Measurements from ENCODE around the gene FRY.

FRY gene

DNA sequence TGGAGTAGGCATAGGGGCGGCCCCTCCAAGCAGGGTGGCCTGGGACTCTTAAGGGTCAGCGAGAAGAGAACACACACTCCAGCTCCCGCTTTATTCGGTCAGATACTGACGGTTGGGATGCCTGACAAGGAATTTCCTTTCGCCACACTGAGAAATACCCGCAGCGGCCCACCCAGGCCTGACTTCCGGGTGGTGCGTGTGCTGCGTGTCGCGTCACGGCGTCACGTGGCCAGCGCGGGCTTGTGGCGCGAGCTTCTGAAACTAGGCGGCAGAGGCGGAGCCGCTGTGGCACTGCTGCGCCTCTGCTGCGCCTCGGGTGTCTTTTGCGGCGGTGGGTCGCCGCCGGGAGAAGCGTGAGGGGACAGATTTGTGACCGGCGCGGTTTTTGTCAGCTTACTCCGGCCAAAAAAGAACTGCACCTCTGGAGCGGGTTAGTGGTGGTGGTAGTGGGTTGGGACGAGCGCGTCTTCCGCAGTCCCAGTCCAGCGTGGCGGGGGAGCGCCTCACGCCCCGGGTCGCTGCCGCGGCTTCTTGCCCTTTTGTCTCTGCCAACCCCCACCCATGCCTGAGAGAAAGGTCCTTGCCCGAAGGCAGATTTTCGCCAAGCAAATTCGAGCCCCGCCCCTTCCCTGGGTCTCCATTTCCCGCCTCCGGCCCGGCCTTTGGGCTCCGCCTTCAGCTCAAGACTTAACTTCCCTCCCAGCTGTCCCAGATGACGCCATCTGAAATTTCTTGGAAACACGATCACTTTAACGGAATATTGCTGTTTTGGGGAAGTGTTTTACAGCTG lies 283.9 kb downstream of the FRY start, which contains the start of the genes BRCA2 and ZAR1L:
Gene BRCA2, plus strand, starts transcription at position 271 of the 790 bp plus-strand sequence. CDS start 953 bp downstream, outside the sequence.
Gene ZAR1L, minus strand, starts transcription at position 126 of the 790 bp plus-strand sequence. CDS start 3,438 bp downstream, outside the sequence.
- peak; percentile 85 for DNase-seq

DNA sequence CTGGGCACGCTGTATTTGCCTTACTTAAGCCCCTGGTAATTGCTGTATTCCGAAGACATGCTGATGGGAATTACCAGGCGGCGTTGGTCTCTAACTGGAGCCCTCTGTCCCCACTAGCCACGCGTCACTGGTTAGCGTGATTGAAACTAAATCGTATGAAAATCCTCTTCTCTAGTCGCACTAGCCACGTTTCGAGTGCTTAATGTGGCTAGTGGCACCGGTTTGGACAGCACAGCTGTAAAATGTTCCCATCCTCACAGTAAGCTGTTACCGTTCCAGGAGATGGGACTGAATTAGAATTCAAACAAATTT lies 284.4 kb downstream of the FRY start:
- DNase-seq, result no peak

DNA sequence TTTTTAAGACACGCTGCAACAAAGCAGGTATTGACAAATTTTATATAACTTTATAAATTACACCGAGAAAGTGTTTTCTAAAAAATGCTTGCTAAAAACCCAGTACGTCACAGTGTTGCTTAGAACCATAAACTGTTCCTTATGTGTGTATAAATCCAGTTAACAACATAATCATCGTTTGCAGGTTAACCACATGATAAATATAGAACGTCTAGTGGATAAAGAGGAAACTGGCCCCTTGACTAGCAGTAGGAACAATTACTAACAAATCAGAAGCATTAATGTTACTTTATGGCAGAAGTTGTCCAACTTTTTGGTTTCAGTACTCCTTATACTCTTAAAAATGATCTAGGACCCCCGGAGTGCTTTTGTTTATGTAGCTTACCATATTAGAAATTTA lies 284.9 kb downstream of the FRY start:
- no peak for DNase-seq

DNA sequence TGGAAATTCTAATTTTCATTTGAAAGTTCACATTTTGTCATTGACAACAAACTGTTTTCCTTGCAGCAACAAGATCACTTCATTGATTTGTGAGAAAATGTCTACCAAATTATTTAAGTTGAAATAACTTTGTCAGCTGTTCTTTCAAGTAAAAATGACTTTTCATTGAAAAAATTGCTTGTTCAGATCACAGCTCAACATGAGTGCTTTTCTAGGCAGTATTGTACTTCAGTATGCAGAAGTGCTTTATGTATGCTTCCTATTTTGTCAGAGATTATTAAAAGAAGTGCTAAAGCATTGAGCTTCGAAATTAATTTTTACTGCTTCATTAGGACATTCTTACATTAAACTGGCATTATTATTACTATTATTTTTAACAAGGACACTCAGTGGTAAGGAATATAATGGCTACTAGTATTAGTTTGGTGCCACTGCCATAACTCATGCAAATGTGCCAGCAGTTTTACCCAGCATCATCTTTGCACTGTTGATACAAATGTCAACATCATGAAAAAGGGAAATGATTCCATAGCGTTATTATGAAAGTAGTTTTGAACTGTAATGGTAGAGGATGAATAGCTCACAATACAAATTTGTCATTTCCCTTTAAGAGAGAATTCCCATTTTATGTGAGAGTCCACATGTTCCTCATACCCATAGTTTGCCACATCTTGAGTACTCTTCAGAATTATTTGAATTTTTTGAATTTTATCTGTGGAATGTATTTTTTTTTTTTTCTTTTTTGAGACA lies 286.3 kb downstream of the FRY start:
- DNase-seq, result no peak

DNA sequence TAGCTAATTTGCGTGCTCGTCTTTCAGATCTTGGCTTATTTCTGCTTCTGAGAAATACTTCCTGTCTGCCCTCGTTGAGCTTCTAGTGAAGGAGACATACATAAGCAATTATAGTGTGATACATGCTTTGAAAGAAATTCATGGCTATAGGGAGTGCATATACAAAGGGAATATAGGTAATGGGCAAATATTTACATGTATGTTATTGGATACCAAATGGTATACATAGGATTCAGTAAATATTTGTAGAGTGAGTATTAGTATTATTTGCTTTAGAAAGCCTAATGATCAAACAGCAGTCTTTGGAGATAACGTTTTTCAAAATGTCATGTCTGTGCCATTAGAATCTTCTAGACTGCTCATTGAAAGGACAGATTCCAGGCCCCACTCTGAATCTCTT lies 289.0 kb downstream of the FRY start:
- no peak for DNase-seq

DNA sequence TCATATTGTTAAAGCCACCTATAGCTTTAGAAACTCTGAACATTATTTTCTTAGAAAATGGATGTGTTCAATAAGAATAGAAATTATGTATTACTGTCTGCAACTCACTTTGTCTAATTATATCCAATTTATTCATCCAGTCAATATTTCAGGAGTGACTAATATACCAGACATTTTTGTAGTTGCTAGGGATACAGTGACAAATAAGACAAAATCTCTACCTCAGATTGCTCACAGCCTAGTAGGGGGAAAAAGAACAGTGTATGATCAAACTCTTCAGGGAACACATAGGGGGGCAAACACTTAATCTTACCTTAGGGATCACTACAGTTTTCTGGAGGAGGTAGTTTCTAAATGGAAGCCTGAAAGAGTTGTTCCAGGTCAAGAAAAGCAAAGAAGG lies 292.3 kb downstream of the FRY start:
- no peak for DNase-seq

DNA sequence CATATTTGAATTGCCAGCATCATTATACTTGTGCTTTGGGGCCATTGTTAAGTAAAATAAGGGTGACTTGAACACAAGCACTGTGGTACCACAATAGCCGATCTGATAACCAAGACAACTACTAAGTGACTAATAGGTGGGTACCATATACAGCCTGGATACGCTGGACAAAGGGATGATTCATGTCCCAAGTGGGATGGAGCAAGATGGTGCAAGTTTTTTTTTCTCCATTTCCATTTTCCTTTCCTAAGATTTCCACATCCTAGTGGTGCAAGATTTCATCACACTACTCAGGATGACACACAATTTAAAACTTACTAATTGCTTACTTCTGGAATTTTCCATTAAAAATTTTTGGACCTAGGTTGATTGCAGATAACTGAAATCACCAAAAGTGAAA lies 298.9 kb downstream of the FRY start:
- DNase-seq, result no peak

DNA sequence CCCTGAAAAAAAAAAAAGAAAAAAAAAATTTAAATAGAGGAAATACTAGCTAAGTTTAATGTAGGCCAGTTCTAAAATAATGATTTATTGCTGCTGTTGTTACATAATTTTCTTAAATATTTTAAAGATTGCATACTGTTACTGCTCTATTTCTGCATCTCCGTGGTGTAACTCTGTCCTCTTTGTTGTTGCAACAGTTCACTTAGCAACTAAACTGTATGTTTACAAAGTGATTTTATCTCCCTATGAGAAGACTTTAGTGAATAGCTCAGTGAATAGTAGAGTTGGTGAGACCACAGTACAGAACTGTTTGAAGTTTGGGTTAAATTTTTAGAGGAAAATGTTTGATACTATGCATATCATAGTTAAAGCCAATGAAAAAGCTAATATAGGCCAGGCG lies 303.1 kb downstream of the FRY start:
- no peak for DNase-seq

DNA sequence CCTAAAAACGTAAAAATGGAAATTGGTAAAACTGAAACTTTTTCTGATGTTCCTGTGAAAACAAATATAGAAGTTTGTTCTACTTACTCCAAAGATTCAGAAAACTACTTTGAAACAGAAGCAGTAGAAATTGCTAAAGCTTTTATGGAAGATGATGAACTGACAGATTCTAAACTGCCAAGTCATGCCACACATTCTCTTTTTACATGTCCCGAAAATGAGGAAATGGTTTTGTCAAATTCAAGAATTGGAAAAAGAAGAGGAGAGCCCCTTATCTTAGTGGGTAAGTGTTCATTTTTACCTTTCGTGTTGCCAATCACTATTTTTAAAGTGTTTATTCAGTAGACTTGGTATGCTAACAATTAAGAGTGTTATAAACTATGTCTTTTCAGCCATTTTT lies 309.3 kb downstream of the FRY start:
- DNase-seq, result no peak

DNA sequence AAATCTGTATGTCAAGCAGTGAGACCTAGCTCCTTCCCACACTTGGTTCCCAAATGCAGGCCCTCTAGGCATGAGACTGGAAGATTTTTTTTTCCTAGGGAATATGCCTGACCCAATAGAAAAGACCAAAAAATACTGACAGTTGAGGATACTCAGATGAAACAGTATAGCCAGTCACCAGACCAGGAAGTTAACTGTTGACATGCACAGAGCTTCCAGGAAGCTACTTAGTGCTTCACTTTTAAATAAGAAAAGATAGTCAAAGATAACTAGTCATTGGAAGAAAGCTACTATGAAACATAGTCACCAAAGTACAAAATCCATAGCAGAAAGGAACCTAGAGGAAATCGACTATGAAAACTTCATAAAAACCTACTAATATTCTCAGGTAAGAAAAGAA lies 316.1 kb downstream of the FRY start:
- no peak for DNase-seq

Measured in COR-L47 (cell line).